ENCODE measurements around the gene ALG14.

GRCh38 chr1:95073446-95073845 lies 695 bp upstream of the ALG14 start:
- TF ChIP-seq POLR2A (IDR thresholded peaks at IDR 0.05) (no peak), CTCF (IDR thresholded peaks at IDR 0.05) (no peak), POLR2AphosphoS5 (IDR thresholded peaks at IDR 0.05) (no peak), EP300 (IDR thresholded peaks at IDR 0.05) (no peak)

Data from upper lobe of left lung (tissue), 4 donors.